ENCODE data around the gene CRYBA4.

DNA sequence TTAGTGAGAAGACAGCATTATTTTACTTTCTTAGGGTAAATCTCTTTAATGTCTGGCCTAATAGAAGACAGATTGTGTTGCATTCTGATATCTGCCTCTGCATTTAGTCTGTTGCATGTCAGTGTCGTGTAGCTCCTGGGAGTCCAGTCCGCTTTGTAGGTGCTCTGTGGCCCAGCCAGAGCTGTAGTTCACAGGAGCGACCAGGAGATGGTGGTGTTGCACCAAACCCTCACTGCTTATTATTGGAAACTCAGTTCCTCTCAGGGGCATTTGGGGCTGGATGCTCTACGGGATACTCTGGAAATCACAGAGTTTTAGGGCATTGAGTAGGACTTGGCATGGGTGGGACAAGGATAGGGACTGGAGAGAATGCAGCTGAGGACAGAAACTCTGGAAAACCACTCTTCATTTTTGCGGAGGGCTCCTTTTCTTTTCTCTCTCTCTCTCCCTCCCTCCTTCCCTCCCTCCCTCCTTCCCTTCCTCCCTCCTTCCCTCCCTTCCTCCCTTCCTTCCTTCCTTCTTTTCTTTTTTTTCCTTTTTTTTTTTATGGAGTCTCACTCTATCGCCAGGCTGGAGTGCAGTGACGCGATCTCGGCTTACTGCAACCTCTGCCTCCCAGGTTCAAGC, 57.4 kb downstream of the CRYBA4 start:
- TF ChIP-seq POLR2AphosphoS5 (IDR thresholded peaks at IDR 0.05) (no peak), POLR2A (IDR thresholded peaks at IDR 0.05) (no peak)
- TF ChIP-seq, protein P1, sequence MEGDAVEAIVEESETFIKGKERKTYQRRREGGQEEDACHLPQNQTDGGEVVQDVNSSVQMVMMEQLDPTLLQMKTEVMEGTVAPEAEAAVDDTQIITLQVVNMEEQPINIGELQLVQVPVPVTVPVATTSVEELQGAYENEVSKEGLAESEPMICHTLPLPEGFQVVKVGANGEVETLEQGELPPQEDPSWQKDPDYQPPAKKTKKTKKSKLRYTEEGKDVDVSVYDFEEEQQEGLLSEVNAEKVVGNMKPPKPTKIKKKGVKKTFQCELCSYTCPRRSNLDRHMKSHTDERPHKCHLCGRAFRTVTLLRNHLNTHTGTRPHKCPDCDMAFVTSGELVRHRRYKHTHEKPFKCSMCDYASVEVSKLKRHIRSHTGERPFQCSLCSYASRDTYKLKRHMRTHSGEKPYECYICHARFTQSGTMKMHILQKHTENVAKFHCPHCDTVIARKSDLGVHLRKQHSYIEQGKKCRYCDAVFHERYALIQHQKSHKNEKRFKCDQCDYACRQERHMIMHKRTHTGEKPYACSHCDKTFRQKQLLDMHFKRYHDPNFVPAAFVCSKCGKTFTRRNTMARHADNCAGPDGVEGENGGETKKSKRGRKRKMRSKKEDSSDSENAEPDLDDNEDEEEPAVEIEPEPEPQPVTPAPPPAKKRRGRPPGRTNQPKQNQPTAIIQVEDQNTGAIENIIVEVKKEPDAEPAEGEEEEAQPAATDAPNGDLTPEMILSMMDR (IDR thresholded peaks at IDR 0.05) = peak; percentile 41 to 79 (median 73)
